ENCODE measurements around the gene COL9A3.

The COL9A3 gene

GRCh38 chr20:62796699-62797491, 20.0 kb upstream of the COL9A3 start:
- DNase-seq (ENCODE audit: low read depth in 2 of 2), result no peak

- DNase-seq (ENCODE audit: low read depth in 2 of 2), result no peak
Observed at GRCh38 chr20:62797671-62798532, 18.9 kb upstream of the COL9A3 start.

- no peak for DNase-seq (ENCODE audit: low read depth in 2 of 2)
Observed at GRCh38 chr20:62799036-62799435, 17.8 kb upstream of the COL9A3 start.

GRCh38 chr20:62799459-62799858, 17.4 kb upstream of the COL9A3 start:
- DNase-seq (ENCODE audit: low read depth in 2 of 2), result no peak

- no peak for DNase-seq (ENCODE audit: low read depth in 2 of 2)
Observed at GRCh38 chr20:62799873-62800272, 17.0 kb upstream of the COL9A3 start.

- DNase-seq (ENCODE audit: low read depth in 2 of 2), result no peak
Observed at GRCh38 chr20:62800314-62801259, 16.3 kb upstream of the COL9A3 start.

- DNase-seq (ENCODE audit: low read depth in 2 of 2), result no peak
Observed at GRCh38 chr20:62801284-62802010, 15.4 kb upstream of the COL9A3 start.

GRCh38 chr20:62802026-62802712, 14.7 kb upstream of the COL9A3 start:
- no peak for DNase-seq (ENCODE audit: low read depth in 2 of 2)

- no peak for DNase-seq (ENCODE audit: low read depth in 2 of 2)
Observed at GRCh38 chr20:62804021-62804626, 12.7 kb upstream of the COL9A3 start.

GRCh38 chr20:62804627-62805154, 12.2 kb upstream of the COL9A3 start, which contains the start of gene OGFR:
TSS of gene OGFR (plus strand) at chr20:62804835. CDS start at chr20:62804860, 25 bp downstream.
- DNase-seq (ENCODE audit: low read depth in 2 of 2), result peak; percentile 44 to 53

- peak in 1 of 2 donors; percentile 33 for DNase-seq (ENCODE audit: low read depth in 2 of 2)
Observed at GRCh38 chr20:62805155-62805710, 11.6 kb upstream of the COL9A3 start.

GRCh38 chr20:62805711-62806382, 11.0 kb upstream of the COL9A3 start:
- DNase-seq (ENCODE audit: low read depth in 2 of 2), result no peak

GRCh38 chr20:62806383-62807050, 10.3 kb upstream of the COL9A3 start:
- DNase-seq (ENCODE audit: low read depth in 2 of 2), result no peak

- DNase-seq (ENCODE audit: low read depth in 2 of 2), result no peak
Observed at GRCh38 chr20:62807444-62808210, 9.2 kb upstream of the COL9A3 start.

- DNase-seq (ENCODE audit: low read depth in 2 of 2), result peak; percentile 64 to 71
Observed at GRCh38 chr20:62808211-62808865, 8.5 kb upstream of the COL9A3 start.

GRCh38 chr20:62809530-62810428, 7.1 kb upstream of the COL9A3 start:
- no peak for DNase-seq (ENCODE audit: low read depth in 2 of 2)
